Measurements from ENCODE around the gene GPR176.

GPR176 gene

DNA sequence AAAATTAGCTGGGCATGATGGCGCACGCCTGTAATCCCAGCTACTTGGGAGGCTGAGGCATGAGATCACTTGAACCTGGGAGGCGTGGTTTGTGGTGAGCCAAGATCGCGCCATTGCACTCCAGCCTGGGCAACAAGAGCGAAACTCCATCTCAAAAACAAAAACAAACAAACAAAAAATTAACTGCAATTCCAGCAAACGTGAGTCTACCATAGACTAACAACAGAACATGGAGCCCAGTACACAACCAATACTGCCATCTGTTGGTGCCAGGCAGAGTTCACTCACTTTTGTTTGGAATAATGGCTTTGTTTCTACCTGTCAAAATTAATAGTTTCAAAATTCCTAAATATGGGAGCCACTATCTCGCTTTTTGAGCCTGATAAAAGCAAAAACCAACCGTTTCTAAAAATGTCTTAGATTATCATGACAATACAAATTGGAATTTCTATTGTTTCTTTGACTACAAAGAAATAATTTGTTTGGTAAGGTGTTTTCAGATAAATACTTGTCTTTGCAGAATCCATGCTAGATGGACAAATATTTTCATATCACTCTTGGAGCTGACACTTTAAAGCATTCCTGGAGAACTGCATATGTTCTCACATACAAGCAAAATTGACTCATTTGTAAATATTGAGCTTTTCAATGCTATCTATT lies 45.0 kb downstream of the GPR176 start:
- no peak for DNase-seq (ENCODE audit: low read depth)
- TF ChIP-seq, protein P1, sequence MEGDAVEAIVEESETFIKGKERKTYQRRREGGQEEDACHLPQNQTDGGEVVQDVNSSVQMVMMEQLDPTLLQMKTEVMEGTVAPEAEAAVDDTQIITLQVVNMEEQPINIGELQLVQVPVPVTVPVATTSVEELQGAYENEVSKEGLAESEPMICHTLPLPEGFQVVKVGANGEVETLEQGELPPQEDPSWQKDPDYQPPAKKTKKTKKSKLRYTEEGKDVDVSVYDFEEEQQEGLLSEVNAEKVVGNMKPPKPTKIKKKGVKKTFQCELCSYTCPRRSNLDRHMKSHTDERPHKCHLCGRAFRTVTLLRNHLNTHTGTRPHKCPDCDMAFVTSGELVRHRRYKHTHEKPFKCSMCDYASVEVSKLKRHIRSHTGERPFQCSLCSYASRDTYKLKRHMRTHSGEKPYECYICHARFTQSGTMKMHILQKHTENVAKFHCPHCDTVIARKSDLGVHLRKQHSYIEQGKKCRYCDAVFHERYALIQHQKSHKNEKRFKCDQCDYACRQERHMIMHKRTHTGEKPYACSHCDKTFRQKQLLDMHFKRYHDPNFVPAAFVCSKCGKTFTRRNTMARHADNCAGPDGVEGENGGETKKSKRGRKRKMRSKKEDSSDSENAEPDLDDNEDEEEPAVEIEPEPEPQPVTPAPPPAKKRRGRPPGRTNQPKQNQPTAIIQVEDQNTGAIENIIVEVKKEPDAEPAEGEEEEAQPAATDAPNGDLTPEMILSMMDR (IDR thresholded peaks at IDR 0.05; ENCODE audit: control insufficient read depth, insufficient read depth, low read depth, low read length, missing control alignments), result peak; percentile 52

GRCh38 chr15:39873978-39874377 lies 46.1 kb downstream of the GPR176 start:
- TF ChIP-seq, protein P1 (IDR thresholded peaks at IDR 0.05; ENCODE audit: control insufficient read depth, insufficient read depth, low read depth, low read length, missing control alignments), result no peak
- H3K4me3 ChIP-seq (ENCODE audit: control insufficient read depth, low read depth, low read length), result no peak overlapping the region
- no peak for DNase-seq (ENCODE audit: low read depth)

More for the DNA sequence above, 45.0 kb downstream of the GPR176 start:
- H3K4me3 ChIP-seq (ENCODE audit: control insufficient read depth, low read depth, low read length), result no peak overlapping the region

GRCh38 chr15:39870537-39870936 lies 49.5 kb downstream of the GPR176 start:
- H3K4me3 ChIP-seq (ENCODE audit: control insufficient read depth, low read depth, low read length), result no peak overlapping the region
- DNase-seq (ENCODE audit: low read depth), result no peak
- TF ChIP-seq, protein P1 (IDR thresholded peaks at IDR 0.05; ENCODE audit: control insufficient read depth, insufficient read depth, low read depth, low read length, missing control alignments), result no peak

DNA sequence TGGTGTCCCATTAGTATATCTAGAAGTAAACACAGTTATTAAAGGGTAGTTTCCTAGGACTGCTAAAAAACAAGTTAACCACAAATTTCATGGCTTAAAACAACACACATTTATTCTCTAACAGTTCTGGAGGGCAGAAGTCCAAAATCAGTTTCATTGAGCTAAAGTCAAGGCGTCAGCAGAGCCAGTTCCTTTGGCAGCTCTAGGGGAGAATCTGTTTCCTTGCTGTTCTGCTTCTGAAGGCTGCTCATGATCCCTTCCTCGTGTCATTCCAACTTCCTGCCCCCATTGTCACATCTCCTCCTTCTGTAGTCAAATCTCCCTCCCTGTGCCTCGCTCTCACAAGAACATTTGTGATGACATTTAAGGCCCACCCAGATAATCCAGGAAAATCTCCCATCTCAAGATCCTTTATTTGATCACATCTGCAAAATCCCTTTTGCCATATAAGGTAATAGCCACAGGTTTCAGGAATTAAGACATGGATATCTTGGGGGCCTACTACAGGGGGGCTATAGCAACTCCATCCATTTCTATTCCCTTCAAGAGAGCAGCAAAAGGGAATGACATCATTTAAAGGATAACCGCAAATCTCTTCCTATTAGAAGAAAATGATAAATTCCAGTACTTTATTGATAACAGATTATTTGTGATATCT lies 50.1 kb downstream of the GPR176 start:
- no peak for DNase-seq (ENCODE audit: low read depth)
- TF ChIP-seq, protein P1 (IDR thresholded peaks at IDR 0.05; ENCODE audit: control insufficient read depth, insufficient read depth, low read depth, low read length, missing control alignments), result no peak
- no peak overlapping the region for H3K4me3 ChIP-seq (ENCODE audit: control insufficient read depth, low read depth, low read length)

GRCh38 chr15:39869254-39869653 lies 50.8 kb downstream of the GPR176 start:
- no peak overlapping the region for H3K4me3 ChIP-seq (ENCODE audit: control insufficient read depth, low read depth, low read length)
- TF ChIP-seq, protein P1 (IDR thresholded peaks at IDR 0.05; ENCODE audit: control insufficient read depth, insufficient read depth, low read depth, low read length, missing control alignments), result no peak
- DNase-seq (ENCODE audit: low read depth), result no peak

DNA sequence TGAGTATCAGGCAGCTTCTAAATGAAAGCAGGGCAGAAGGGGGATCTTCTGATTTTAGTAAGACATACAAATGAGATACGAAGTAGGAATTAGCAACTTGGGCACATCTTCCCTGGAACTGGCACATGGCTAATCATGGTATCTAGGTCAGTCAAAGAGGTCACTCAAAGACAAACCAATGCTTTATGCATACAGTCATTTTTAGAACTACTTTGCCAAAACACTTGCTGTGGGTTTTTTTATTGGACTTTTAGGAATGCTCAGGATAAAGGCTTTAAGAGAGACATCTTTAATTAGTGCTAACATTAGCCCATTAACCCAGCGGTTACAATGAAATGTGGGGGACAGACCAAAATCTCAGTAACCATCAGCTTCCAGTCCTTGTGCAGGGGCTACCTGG lies 51.7 kb downstream of the GPR176 start:
- no peak for DNase-seq (ENCODE audit: low read depth)
- TF ChIP-seq, protein P1 (IDR thresholded peaks at IDR 0.05; ENCODE audit: control insufficient read depth, insufficient read depth, low read depth, low read length, missing control alignments), result no peak
- no peak overlapping the region for H3K4me3 ChIP-seq (ENCODE audit: control insufficient read depth, low read depth, low read length)

Data from AG09309 (cell line).